ENCODE data around the gene OR8B3.

The OR8B3 gene

GRCh38 chr11:124424384-124424921 is 25.6 kb upstream of the OR8B3 start, which contains the start of gene OR8B4:
Gene OR8B4 (minus strand): TSS chr11:124424871. CDS start chr11:124424871, 0 bp downstream.
- Histone ChIP-seq H3K27ac (ENCODE audit: low read length) (no peak within 1 kb of the TSS), H3F3A (ENCODE audit: insufficient read depth, low read length) (no peaks in the 10 kb centered on the region), H4K20me1 (ENCODE audit: insufficient read depth, low read length) (no peaks in the 10 kb centered on the region), H3K4me1 (ENCODE audit: low read length) (no peaks in the 10 kb centered on the region), H3K4me2 (ENCODE audit: low read depth, low read length) (no peak within 1 kb of the TSS), H3K36me3 (replicated peaks; ENCODE audit: insufficient read depth, low read length) (no peaks in the 10 kb centered on the region), H3K9me2 (replicated peaks; ENCODE audit: insufficient read depth, low read length) (no peaks in the 10 kb centered on the region), H2AFZ (ENCODE audit: low read length) (no peak within 1 kb of the TSS), H3K4me3 (ENCODE audit: low read length) (no peak within 1 kb of the TSS), H3K79me2 (ENCODE audit: low read length) (no peaks in the 10 kb centered on the region), H3K9ac (ENCODE audit: low read length) (no peak within 1 kb of the TSS), H3K27me3 (replicated peaks; ENCODE audit: insufficient read depth, low read length) (no peaks in the 10 kb centered on the region), H3K9me3 (replicated peaks; ENCODE audit: insufficient read depth, low read length) (no peaks in the 10 kb centered on the region)
- TF ChIP-seq EZH2phosphoT487 (IDR thresholded peaks at IDR 0.05; ENCODE audit: low read length) (no peak), EZH2 (optimal IDR thresholded peaks at IDR 0.05; ENCODE audit: low read depth, low read length) (no peak), CTCF (IDR thresholded peaks at IDR 0.05; ENCODE audit: low read length) (no peak)
- no peak for DNase-seq

GRCh38 chr11:124421043-124421442 is 22.2 kb upstream of the OR8B3 start:
- Histone ChIP-seq H3F3A (ENCODE audit: insufficient read depth, low read length) (no peaks in the 10 kb centered on the region), H3K36me3 (replicated peaks; ENCODE audit: insufficient read depth, low read length) (no peaks in the 10 kb centered on the region), H2AFZ (ENCODE audit: low read length) (no peak overlapping the region)

GRCh38 chr11:124415356-124415923 is 16.6 kb upstream of the OR8B3 start:
- no peak overlapping the region for H3K9ac ChIP-seq (ENCODE audit: low read length)

More at GRCh38 chr11:124421043-124421442, 22.2 kb upstream of the OR8B3 start:
- H3K4me1 ChIP-seq (ENCODE audit: low read length), result no peaks in the 10 kb centered on the region
- H3K9me3 ChIP-seq (replicated peaks; ENCODE audit: insufficient read depth, low read length), result no peaks in the 10 kb centered on the region
- no peaks in the 10 kb centered on the region for H3K27me3 ChIP-seq (replicated peaks; ENCODE audit: insufficient read depth, low read length)
- H3K4me3 ChIP-seq (ENCODE audit: low read length), result no peak overlapping the region
- no peaks in the 10 kb centered on the region for H3K9me2 ChIP-seq (replicated peaks; ENCODE audit: insufficient read depth, low read length)
- no peaks in the 10 kb centered on the region for H3K79me2 ChIP-seq (ENCODE audit: low read length)
- no peak for TF ChIP-seq CTCF (IDR thresholded peaks at IDR 0.05; ENCODE audit: low read length)
- no peak for TF ChIP-seq EZH2phosphoT487 (IDR thresholded peaks at IDR 0.05; ENCODE audit: low read length)
- no peak for TF ChIP-seq EZH2 (optimal IDR thresholded peaks at IDR 0.05; ENCODE audit: low read depth, low read length)
- no peak overlapping the region for H3K27ac ChIP-seq (ENCODE audit: low read length)
- H4K20me1 ChIP-seq (ENCODE audit: insufficient read depth, low read length), result no peaks in the 10 kb centered on the region
- H3K9ac ChIP-seq (ENCODE audit: low read length), result no peak overlapping the region
- no peak for DNase-seq
- no peak overlapping the region for H3K4me2 ChIP-seq (ENCODE audit: low read depth, low read length)

More at GRCh38 chr11:124415356-124415923, 16.6 kb upstream of the OR8B3 start:
- Histone ChIP-seq H3K27ac (ENCODE audit: low read length) (no peak overlapping the region), H3K9me2 (replicated peaks; ENCODE audit: insufficient read depth, low read length) (no peaks in the 10 kb centered on the region), H3K79me2 (ENCODE audit: low read length) (no peaks in the 10 kb centered on the region), H3K36me3 (replicated peaks; ENCODE audit: insufficient read depth, low read length) (no peaks in the 10 kb centered on the region), H3K9me3 (replicated peaks; ENCODE audit: insufficient read depth, low read length) (no peaks in the 10 kb centered on the region), H4K20me1 (ENCODE audit: insufficient read depth, low read length) (no peaks in the 10 kb centered on the region), H3K4me2 (ENCODE audit: low read depth, low read length) (peak overlapping the region; percentile 7; the same call in 1 of the 2 replicates), H3K4me3 (ENCODE audit: low read length) (no peak overlapping the region), H2AFZ (ENCODE audit: low read length) (no peak overlapping the region), H3K4me1 (ENCODE audit: low read length) (no peaks in the 10 kb centered on the region), H3F3A (ENCODE audit: insufficient read depth, low read length) (no peaks in the 10 kb centered on the region), H3K27me3 (replicated peaks; ENCODE audit: insufficient read depth, low read length) (no peaks in the 10 kb centered on the region)
- no peak for TF ChIP-seq EZH2 (optimal IDR thresholded peaks at IDR 0.05; ENCODE audit: low read depth, low read length)
- peak; percentile 56 for TF ChIP-seq CTCF (IDR thresholded peaks at IDR 0.05; ENCODE audit: low read length)
- TF ChIP-seq EZH2phosphoT487 (IDR thresholded peaks at IDR 0.05; ENCODE audit: low read length), result no peak
- peak; percentile 55 for DNase-seq
